ENCODE data around the gene MAJIN. TPM values are rescaled to one million over a fixed set of nuclear protein-coding genes. Genes with fewer than 3 reads are reported as not detected.

Gene MAJIN
- total and polyA plus RNA-seq, 4 donors, result 0.09 to 0.31 TPM; not detected in 2

GRCh38 chr11:64909653-64910343 lies 62.1 kb downstream of the MAJIN start:
- 92% methylated on average over 39 of the region's 39 CpGs for WGBS
- H3K9ac ChIP-seq (ENCODE audit: low read depth in 1 of 2, low read length in 2 of 2), result no peak overlapping the region
- H3K9me3 ChIP-seq (ENCODE audit: control insufficient read depth in 4 of 4, low read length in 3 of 4), result no peaks in the 10 kb centered on the region
- DNase-seq (ENCODE audit: low spot score), result no peak
- H3K27me3 ChIP-seq (ENCODE audit: control insufficient read depth in 4 of 4, insufficient read depth in 4 of 4, low read length in 3 of 4), result no peaks in the 10 kb centered on the region
- peaks cover 0 to under 1% (median 0%) of the 10 kb centered on the region in 4 donors for H3K4me1 ChIP-seq (ENCODE audit: control insufficient read depth in 4 of 4, insufficient read depth in 4 of 4, low read length in 3 of 4)
- H3K27ac ChIP-seq (ENCODE audit: low read depth in 1 of 2, low read length in 2 of 2), result no peak overlapping the region
- peaks cover 48 to 88% (median 66%) of the 10 kb centered on the region in 4 donors for H3K36me3 ChIP-seq (ENCODE audit: control insufficient read depth in 4 of 4, insufficient read depth in 3 of 4, low read depth in 1 of 4, low read length in 3 of 4)
- no peak overlapping the region for H3K4me3 ChIP-seq (ENCODE audit: low read depth in 1 of 3, low read length in 3 of 3)
- no peak for TF ChIP-seq TAF1 (conservative IDR thresholded peaks at IDR 0.05)
- TF ChIP-seq REST (IDR thresholded peaks at IDR 0.05), result no peak
- TF ChIP-seq RAD21 (IDR thresholded peaks at IDR 0.05), result no peak
- no peak for TF ChIP-seq GABPA (IDR thresholded peaks at IDR 0.05 in 1 of 2, conservative IDR thresholded peaks at IDR 0.05 in 1 of 2)
- no peak for TF ChIP-seq HNF4G (IDR thresholded peaks at IDR 0.05)
- no peak for TF ChIP-seq RXRA (IDR thresholded peaks at IDR 0.05)
- TF ChIP-seq NR2F2 (IDR thresholded peaks at IDR 0.05), result no peak
- no peak for TF ChIP-seq ATF3 (IDR thresholded peaks at IDR 0.05)
- no peak for TF ChIP-seq EGR1 (IDR thresholded peaks at IDR 0.05; ENCODE audit: low read depth in 2 of 2)
- no peak for TF ChIP-seq CTCF (IDR thresholded peaks at IDR 0.05; ENCODE audit: low read depth, low read length, missing input control)
- no peak for TF ChIP-seq JUND (IDR thresholded peaks at IDR 0.05)
- TF ChIP-seq FOXA2 (IDR thresholded peaks at IDR 0.05), result no peak
- no peak for TF ChIP-seq ZBTB33 (IDR thresholded peaks at IDR 0.05)
- TF ChIP-seq YY1 (IDR thresholded peaks at IDR 0.05), result no peak
- no peak for TF ChIP-seq FOXA1 (IDR thresholded peaks at IDR 0.05)
- no peak for TF ChIP-seq MAX (IDR thresholded peaks at IDR 0.05)
- TF ChIP-seq SP1 (IDR thresholded peaks at IDR 0.05), result no peak
- TF ChIP-seq HNF4A (conservative IDR thresholded peaks at IDR 0.05), result no peak

Data from liver (tissue), 9 donors.